GM23338 (cell line): ENCODE data around the gene ARFIP1.
"Not testable (repeated sequence)": the region's sequence is repeated elsewhere in the genome, so short reads cannot be mapped to it uniquely, and the experiment has no call there.

Source experiments
- CREB1 ChIP-seq: fragments of 250-450 bp; sonication (Bioruptor Pico); IDR thresholded peaks from 2 replicates; pipeline ENCODE4 v1.5.0; 2020; ENCODE audit warnings: low read depth, mild to moderate bottlenecking, moderate library complexity
- EZH2 ChIP-seq: fragments of 200-600 bp; sonication (generic); IDR thresholded peaks from one replicate; pipeline ENCODE4 v1.8.0; 2017; ENCODE audit warnings: antibody characterized with exemption, mild to moderate bottlenecking, low read depth; ENCODE audit not compliant: unreplicated experiment
- EZH2phosphoT487 ChIP-seq: fragments of 200-600 bp; sonication (generic); IDR thresholded peaks from one replicate; pipeline ENCODE4 v1.8.1; 2018; ENCODE audit warnings: antibody characterized with exemption; ENCODE audit not compliant: unreplicated experiment
- JUNB ChIP-seq: IDR thresholded peaks from one replicate; pipeline ENCODE4 v1.6.1; 2016; ENCODE audit warnings: antibody characterized with exemption; ENCODE audit not compliant: unreplicated experiment
- NANOG ChIP-seq: IDR thresholded peaks from 2 replicates; pipeline ENCODE4 v1.6.1; 2016; ENCODE audit warnings: antibody characterized with exemption, borderline replicate concordance
- POLR2AphosphoS5 ChIP-seq: IDR thresholded peaks from 2 replicates; pipeline ENCODE4 v1.6.1; 2016; ENCODE audit warnings: antibody characterized with exemption, low read depth
- STAT1 ChIP-seq: IDR thresholded peaks from one replicate; pipeline ENCODE4 v1.6.1; 2016; ENCODE audit warnings: antibody characterized with exemption; ENCODE audit not compliant: unreplicated experiment
- ZNF114 ChIP-seq: fragments of 250-450 bp; sonication (Bioruptor Pico); IDR thresholded peaks from 2 replicates; pipeline ENCODE4 v1.5.0; 2020; ENCODE audit warnings: mild to moderate bottlenecking, moderate library complexity
- ZNF331 ChIP-seq: fragments of 250-450 bp; sonication (Bioruptor Pico); IDR thresholded peaks from 2 replicates; pipeline ENCODE4 v1.5.0; 2020; ENCODE audit warnings: low read depth, mild to moderate bottlenecking, moderate library complexity
- TF ChIP-seq, protein P1 (sequence below): IDR thresholded peaks from one replicate; pipeline ENCODE4 v1.6.1; 2018; ENCODE audit warnings: antibody characterized with exemption; ENCODE audit not compliant: unreplicated experiment
- TF ChIP-seq, protein P2 (sequence below), 2 experiments: fragments of 200-600 bp in 1 of 2; sonication (generic) in 1 of 2; conservative IDR thresholded peaks; 2 replicates each; pipeline versions ENCODE4 v1.5.1 to v1.6.1; 2016 to 2017; ENCODE audit warnings: antibody characterized with exemption in 2 of 2, low read depth in 2 of 2, mild to moderate bottlenecking in 2 of 2, moderate library complexity in 1 of 2

DNA sequence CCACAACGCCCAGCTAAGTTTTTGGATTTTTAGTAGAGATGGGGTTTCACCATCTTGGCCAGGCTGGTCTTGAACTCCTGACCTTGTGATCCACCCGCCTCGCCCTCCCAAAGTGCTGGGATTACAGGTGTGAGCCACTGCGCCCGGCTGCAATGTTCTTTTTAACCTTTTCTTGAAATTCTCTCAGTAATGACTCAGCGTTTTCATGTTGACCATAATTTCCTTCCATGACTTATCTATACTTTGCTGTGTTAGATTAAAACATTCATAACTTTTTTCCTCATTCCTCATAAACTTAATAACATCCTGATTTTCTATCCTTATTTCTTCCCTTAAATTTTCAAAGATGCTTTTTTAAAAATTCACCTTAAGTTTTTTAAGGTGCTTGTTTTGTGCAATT lies 118.4 kb downstream of the ARFIP1 start:
- TF ChIP-seq, protein P1, sequence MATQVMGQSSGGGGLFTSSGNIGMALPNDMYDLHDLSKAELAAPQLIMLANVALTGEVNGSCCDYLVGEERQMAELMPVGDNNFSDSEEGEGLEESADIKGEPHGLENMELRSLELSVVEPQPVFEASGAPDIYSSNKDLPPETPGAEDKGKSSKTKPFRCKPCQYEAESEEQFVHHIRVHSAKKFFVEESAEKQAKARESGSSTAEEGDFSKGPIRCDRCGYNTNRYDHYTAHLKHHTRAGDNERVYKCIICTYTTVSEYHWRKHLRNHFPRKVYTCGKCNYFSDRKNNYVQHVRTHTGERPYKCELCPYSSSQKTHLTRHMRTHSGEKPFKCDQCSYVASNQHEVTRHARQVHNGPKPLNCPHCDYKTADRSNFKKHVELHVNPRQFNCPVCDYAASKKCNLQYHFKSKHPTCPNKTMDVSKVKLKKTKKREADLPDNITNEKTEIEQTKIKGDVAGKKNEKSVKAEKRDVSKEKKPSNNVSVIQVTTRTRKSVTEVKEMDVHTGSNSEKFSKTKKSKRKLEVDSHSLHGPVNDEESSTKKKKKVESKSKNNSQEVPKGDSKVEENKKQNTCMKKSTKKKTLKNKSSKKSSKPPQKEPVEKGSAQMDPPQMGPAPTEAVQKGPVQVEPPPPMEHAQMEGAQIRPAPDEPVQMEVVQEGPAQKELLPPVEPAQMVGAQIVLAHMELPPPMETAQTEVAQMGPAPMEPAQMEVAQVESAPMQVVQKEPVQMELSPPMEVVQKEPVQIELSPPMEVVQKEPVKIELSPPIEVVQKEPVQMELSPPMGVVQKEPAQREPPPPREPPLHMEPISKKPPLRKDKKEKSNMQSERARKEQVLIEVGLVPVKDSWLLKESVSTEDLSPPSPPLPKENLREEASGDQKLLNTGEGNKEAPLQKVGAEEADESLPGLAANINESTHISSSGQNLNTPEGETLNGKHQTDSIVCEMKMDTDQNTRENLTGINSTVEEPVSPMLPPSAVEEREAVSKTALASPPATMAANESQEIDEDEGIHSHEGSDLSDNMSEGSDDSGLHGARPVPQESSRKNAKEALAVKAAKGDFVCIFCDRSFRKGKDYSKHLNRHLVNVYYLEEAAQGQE, result not testable (repeated sequence)
- TF ChIP-seq, protein P2, sequence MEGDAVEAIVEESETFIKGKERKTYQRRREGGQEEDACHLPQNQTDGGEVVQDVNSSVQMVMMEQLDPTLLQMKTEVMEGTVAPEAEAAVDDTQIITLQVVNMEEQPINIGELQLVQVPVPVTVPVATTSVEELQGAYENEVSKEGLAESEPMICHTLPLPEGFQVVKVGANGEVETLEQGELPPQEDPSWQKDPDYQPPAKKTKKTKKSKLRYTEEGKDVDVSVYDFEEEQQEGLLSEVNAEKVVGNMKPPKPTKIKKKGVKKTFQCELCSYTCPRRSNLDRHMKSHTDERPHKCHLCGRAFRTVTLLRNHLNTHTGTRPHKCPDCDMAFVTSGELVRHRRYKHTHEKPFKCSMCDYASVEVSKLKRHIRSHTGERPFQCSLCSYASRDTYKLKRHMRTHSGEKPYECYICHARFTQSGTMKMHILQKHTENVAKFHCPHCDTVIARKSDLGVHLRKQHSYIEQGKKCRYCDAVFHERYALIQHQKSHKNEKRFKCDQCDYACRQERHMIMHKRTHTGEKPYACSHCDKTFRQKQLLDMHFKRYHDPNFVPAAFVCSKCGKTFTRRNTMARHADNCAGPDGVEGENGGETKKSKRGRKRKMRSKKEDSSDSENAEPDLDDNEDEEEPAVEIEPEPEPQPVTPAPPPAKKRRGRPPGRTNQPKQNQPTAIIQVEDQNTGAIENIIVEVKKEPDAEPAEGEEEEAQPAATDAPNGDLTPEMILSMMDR (conservative IDR thresholded peaks at IDR 0.05; ENCODE audit: low read depth in 2 of 2), result not testable (repeated sequence)
- TF ChIP-seq POLR2AphosphoS5; JUNB; EZH2; NANOG; CREB1; EZH2phosphoT487; ZNF331; ZNF114 (CRISPR knock-in tag); STAT1: not testable (repeated sequence)
